ENCODE measurements around the gene ARID2.

ARID2 gene

GRCh38 chr12:45704968-45705367, 24.5 kb upstream of the ARID2 start:
- TF ChIP-seq, protein P1, sequence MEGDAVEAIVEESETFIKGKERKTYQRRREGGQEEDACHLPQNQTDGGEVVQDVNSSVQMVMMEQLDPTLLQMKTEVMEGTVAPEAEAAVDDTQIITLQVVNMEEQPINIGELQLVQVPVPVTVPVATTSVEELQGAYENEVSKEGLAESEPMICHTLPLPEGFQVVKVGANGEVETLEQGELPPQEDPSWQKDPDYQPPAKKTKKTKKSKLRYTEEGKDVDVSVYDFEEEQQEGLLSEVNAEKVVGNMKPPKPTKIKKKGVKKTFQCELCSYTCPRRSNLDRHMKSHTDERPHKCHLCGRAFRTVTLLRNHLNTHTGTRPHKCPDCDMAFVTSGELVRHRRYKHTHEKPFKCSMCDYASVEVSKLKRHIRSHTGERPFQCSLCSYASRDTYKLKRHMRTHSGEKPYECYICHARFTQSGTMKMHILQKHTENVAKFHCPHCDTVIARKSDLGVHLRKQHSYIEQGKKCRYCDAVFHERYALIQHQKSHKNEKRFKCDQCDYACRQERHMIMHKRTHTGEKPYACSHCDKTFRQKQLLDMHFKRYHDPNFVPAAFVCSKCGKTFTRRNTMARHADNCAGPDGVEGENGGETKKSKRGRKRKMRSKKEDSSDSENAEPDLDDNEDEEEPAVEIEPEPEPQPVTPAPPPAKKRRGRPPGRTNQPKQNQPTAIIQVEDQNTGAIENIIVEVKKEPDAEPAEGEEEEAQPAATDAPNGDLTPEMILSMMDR (IDR thresholded peaks at IDR 0.05; ENCODE audit: insufficient read depth, low read length, poor library complexity, severe bottlenecking), result no peak
- no peak for TF ChIP-seq EZH2phosphoT487 (conservative IDR thresholded peaks at IDR 0.05; ENCODE audit: low read length)
- no peaks in the 10 kb centered on the region for H3F3A ChIP-seq (ENCODE audit: insufficient read depth)
- H3K4me3 ChIP-seq (ENCODE audit: insufficient read depth, low read length, poor library complexity, severe bottlenecking), result no peak overlapping the region
- no peak overlapping the region for H3K4me2 ChIP-seq (ENCODE audit: low read depth, low read length, poor library complexity, severe bottlenecking)
- H3K36me3 ChIP-seq (ENCODE audit: low read length), result no peaks in the 10 kb centered on the region
- no peaks in the 10 kb centered on the region for H3K27me3 ChIP-seq (ENCODE audit: low read length)
- H3K27ac ChIP-seq (ENCODE audit: low read depth, low read length), result no peak overlapping the region
- no peaks in the 10 kb centered on the region for H3K9me2 ChIP-seq (replicated peaks; ENCODE audit: insufficient read depth, low read length)
- H4K20me1 ChIP-seq (ENCODE audit: low read depth, low read length), result no peaks in the 10 kb centered on the region
- no peaks in the 10 kb centered on the region for H3K79me2 ChIP-seq (ENCODE audit: insufficient read depth, low read length)
- no peak overlapping the region for H3K9ac ChIP-seq (ENCODE audit: low read length)
- no peak overlapping the region for H2AFZ ChIP-seq (ENCODE audit: low read depth, low read length, severe bottlenecking)
- H3K9me3 ChIP-seq (ENCODE audit: insufficient read depth, low read length), result peaks cover 5% of the 10 kb centered on the region; the same call in 1 of the 2 replicates

GRCh38 chr12:45705404-45705803, 24.1 kb upstream of the ARID2 start:
- H2AFZ ChIP-seq (ENCODE audit: low read depth, low read length, severe bottlenecking), result no peak overlapping the region
- H3K4me3 ChIP-seq (ENCODE audit: insufficient read depth, low read length, poor library complexity, severe bottlenecking), result no peak overlapping the region
- TF ChIP-seq EZH2phosphoT487 (conservative IDR thresholded peaks at IDR 0.05; ENCODE audit: low read length), result no peak
- TF ChIP-seq, protein P1 (IDR thresholded peaks at IDR 0.05; ENCODE audit: insufficient read depth, low read length, poor library complexity, severe bottlenecking), result no peak
- H3K27me3 ChIP-seq (ENCODE audit: low read length), result no peaks in the 10 kb centered on the region
- H3K27ac ChIP-seq (ENCODE audit: low read depth, low read length), result no peak overlapping the region
- no peaks in the 10 kb centered on the region for H3K36me3 ChIP-seq (ENCODE audit: low read length)
- peaks cover 5% of the 10 kb centered on the region; the same call in 1 of the 2 replicates for H3K9me3 ChIP-seq (ENCODE audit: insufficient read depth, low read length)
- H3K9ac ChIP-seq (ENCODE audit: low read length), result no peak overlapping the region
- no peaks in the 10 kb centered on the region for H3F3A ChIP-seq (ENCODE audit: insufficient read depth)
- no peak overlapping the region for H3K4me2 ChIP-seq (ENCODE audit: low read depth, low read length, poor library complexity, severe bottlenecking)
- no peaks in the 10 kb centered on the region for H3K9me2 ChIP-seq (replicated peaks; ENCODE audit: insufficient read depth, low read length)
- H3K79me2 ChIP-seq (ENCODE audit: insufficient read depth, low read length), result no peaks in the 10 kb centered on the region
- no peaks in the 10 kb centered on the region for H4K20me1 ChIP-seq (ENCODE audit: low read depth, low read length)

GRCh38 chr12:45707241-45707857, 22.2 kb upstream of the ARID2 start:
- no peaks in the 10 kb centered on the region for H3K9me2 ChIP-seq (replicated peaks; ENCODE audit: insufficient read depth, low read length)

More at GRCh38 chr12:45707241-45707857, 22.2 kb upstream of the ARID2 start:
- H3K36me3 ChIP-seq (ENCODE audit: low read length), result no peaks in the 10 kb centered on the region
- H3K4me2 ChIP-seq (ENCODE audit: low read depth, low read length, poor library complexity, severe bottlenecking), result no peak overlapping the region
- H3F3A ChIP-seq (ENCODE audit: insufficient read depth), result no peaks in the 10 kb centered on the region
- no peaks in the 10 kb centered on the region for H3K27me3 ChIP-seq (ENCODE audit: low read length)
- H3K9me3 ChIP-seq (ENCODE audit: insufficient read depth, low read length), result no peaks in the 10 kb centered on the region
- no peak overlapping the region for H3K9ac ChIP-seq (ENCODE audit: low read length)
- TF ChIP-seq, protein P1 (IDR thresholded peaks at IDR 0.05; ENCODE audit: insufficient read depth, low read length, poor library complexity, severe bottlenecking), result no peak
- no peak for TF ChIP-seq EZH2phosphoT487 (conservative IDR thresholded peaks at IDR 0.05; ENCODE audit: low read length)
- no peak overlapping the region for H3K4me3 ChIP-seq (ENCODE audit: insufficient read depth, low read length, poor library complexity, severe bottlenecking)
- H4K20me1 ChIP-seq (ENCODE audit: low read depth, low read length), result no peaks in the 10 kb centered on the region
- no peak overlapping the region for H2AFZ ChIP-seq (ENCODE audit: low read depth, low read length, severe bottlenecking)
- H3K79me2 ChIP-seq (ENCODE audit: insufficient read depth, low read length), result no peaks in the 10 kb centered on the region
- H3K27ac ChIP-seq (ENCODE audit: low read depth, low read length), result no peak overlapping the region

Data from SU-DHL-6 (cell line).